ENCODE measurements around the gene AMZ1.

DNA sequence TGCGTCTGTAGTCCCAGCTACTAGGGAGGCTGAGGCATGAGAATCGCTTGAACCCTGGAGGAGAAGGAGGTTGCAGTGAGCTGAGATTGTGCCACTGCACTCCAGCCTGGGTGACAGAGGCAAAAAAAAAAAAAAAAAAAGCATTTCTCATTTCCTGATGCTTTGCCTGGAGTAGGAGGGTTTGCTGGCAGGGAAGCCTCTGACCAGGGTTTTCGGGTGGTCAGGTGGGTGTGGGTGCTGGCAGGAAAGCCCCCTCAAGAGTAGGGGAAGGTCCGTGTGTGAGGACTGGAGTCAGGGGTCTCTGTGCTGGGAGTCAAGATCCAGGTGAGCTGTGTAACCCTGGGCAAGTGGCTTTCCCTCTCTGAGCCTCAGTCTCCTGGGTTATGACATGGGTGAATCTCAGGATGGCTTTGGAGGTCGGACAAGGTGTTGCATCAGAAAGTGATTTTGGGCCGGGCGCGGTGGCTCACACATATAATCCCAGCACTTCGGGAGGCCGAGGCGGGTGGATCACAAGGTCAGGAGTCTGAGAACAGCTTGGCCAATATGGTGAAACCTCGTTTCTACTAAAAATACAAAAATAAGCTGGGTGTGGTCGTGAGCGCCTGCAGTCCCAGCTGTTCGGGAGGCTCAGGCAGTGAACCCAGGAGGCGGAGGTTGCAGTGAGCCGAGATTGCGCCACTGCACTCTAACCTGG, 3.2 kb downstream of the AMZ1 start:
- TF ChIP-seq, protein P1, sequence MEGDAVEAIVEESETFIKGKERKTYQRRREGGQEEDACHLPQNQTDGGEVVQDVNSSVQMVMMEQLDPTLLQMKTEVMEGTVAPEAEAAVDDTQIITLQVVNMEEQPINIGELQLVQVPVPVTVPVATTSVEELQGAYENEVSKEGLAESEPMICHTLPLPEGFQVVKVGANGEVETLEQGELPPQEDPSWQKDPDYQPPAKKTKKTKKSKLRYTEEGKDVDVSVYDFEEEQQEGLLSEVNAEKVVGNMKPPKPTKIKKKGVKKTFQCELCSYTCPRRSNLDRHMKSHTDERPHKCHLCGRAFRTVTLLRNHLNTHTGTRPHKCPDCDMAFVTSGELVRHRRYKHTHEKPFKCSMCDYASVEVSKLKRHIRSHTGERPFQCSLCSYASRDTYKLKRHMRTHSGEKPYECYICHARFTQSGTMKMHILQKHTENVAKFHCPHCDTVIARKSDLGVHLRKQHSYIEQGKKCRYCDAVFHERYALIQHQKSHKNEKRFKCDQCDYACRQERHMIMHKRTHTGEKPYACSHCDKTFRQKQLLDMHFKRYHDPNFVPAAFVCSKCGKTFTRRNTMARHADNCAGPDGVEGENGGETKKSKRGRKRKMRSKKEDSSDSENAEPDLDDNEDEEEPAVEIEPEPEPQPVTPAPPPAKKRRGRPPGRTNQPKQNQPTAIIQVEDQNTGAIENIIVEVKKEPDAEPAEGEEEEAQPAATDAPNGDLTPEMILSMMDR (IDR thresholded peaks at IDR 0.05; ENCODE audit: borderline replicate concordance, extremely low read depth, low read length, poor library complexity, severe bottlenecking) = no peak
- TF ChIP-seq EZH2 (IDR thresholded peaks at IDR 0.05; ENCODE audit: borderline replicate concordance, low read depth, low read length, severe bottlenecking) = no peak
